HepG2 (cell line): ENCODE measurements around the gene BLVRA. TPM values are rescaled to one million over a fixed set of nuclear protein-coding genes. Genes with fewer than 3 reads are reported as not detected.
"Not testable (repeated sequence)": the region's sequence is repeated elsewhere in the genome, so short reads cannot be mapped to it uniquely, and the experiment has no call there.

Experiments used
- FOXA1 ChIP-seq, 2 experiments: fragments of 450-650 bp in 1 of 2; sonication (generic) in 1 of 2; formaldehyde crosslinking in 1 of 2; IDR thresholded peaks; 2 replicates each; pipeline versions ENCODE4 v1.4.0 to v1.6.1; 2016 to 2020; ENCODE audit warnings: missing genetic modification reagents in 1 of 2
- GATAD2A ChIP-seq: IDR thresholded peaks from 2 replicates; pipeline ENCODE4 v1.6.1; 2016
- HDAC2 ChIP-seq: sonication (generic); formaldehyde crosslinking; IDR thresholded peaks from 2 replicates; pipeline ENCODE4 v1.4.0; 2020; ENCODE audit warnings: missing genetic modification reagents
- IRF9 ChIP-seq: sonication (generic); formaldehyde crosslinking; IDR thresholded peaks from 2 replicates; pipeline ENCODE4 v1.8.0; 2022; ENCODE audit warnings: missing genetic modification reagents, mild to moderate bottlenecking, borderline replicate concordance
- KAT8 ChIP-seq: IDR thresholded peaks from 2 replicates; pipeline ENCODE4 v1.6.1; 2016; ENCODE audit warnings: missing genetic modification reagents, missing compliant biosample characterization
- MTERF4 ChIP-seq: sonication (generic); formaldehyde crosslinking; IDR thresholded peaks from 2 replicates; pipeline ENCODE4 v1.8.0; 2023; ENCODE audit warnings: mild to moderate bottlenecking, missing genetic modification reagents
- NCOA2 ChIP-seq: sonication (generic); formaldehyde crosslinking; IDR thresholded peaks from 2 replicates; pipeline ENCODE4 v1.8.0; 2022; ENCODE audit warnings: inconsistent platforms
- PHF21A ChIP-seq: sonication (generic); formaldehyde crosslinking; IDR thresholded peaks from 2 replicates; pipeline ENCODE4 v1.5.0; 2020; ENCODE audit warnings: mild to moderate bottlenecking, missing genetic modification reagents
- POGZ ChIP-seq: sonication (generic); formaldehyde crosslinking; IDR thresholded peaks from 2 replicates; pipeline ENCODE4 v1.4.0; 2020; ENCODE audit warnings: mild to moderate bottlenecking, missing genetic modification reagents
- RARA ChIP-seq: IDR thresholded peaks from 2 replicates; pipeline ENCODE4 v1.6.1; 2016; ENCODE audit warnings: missing genetic modification reagents, missing compliant biosample characterization
- RXRA ChIP-seq: sonication (generic); formaldehyde crosslinking; IDR thresholded peaks from 2 replicates; pipeline ENCODE4 v1.5.1; 2020; ENCODE audit warnings: missing genetic modification reagents
- SAP130 ChIP-seq: IDR thresholded peaks from 2 replicates; pipeline ENCODE4 v1.6.1; 2016; ENCODE audit warnings: low read depth
- SP5 ChIP-seq: IDR thresholded peaks from 2 replicates; pipeline ENCODE4 v1.6.1; 2016; ENCODE audit warnings: low read depth, borderline replicate concordance
- ZGPAT ChIP-seq: IDR thresholded peaks from 2 replicates; pipeline ENCODE4 v1.6.1; 2016; ENCODE audit warnings: mild to moderate bottlenecking
- polyA plus RNA-seq, 8 experiments: library from polyadenylated mRNA; depleted of rRNA in 3 of 8; stranded (reverse) in 7 of 8; unstranded in 1 of 8; fragments of >200 nt; fragmentation: Illumina TruSeq in 4 of 8; extraction: Trizol in 4 of 8; gene quantifications; 2 replicates each; pipeline versions ENCODE4 v1.2.1 to v1.2.3, GENCODE V29; 2011 to 2016; ENCODE audit warnings: low read depth in 4 of 8, missing spikeins in 1 of 8, mixed read lengths in 1 of 8; ENCODE audit not compliant: insufficient read depth in 1 of 8
- total RNA-seq, 5 experiments: library from RNA; depleted of rRNA; stranded (reverse); fragments of >200 nt; fragmentation: Illumina TruSeq; extraction: Trizol; gene quantifications; 2 replicates each; pipeline ENCODE4 v1.2.3, GENCODE V29; 2016; ENCODE audit warnings: low read depth in 1 of 5
- TF ChIP-seq, protein P1 (sequence below): sonication (generic); formaldehyde crosslinking; conservative IDR thresholded peaks from 2 replicates; pipeline ENCODE4 v1.4.0; 2020; ENCODE audit warnings: mild to moderate bottlenecking, missing genetic modification reagents, moderate library complexity
- TF ChIP-seq, protein P2 (sequence below): IDR thresholded peaks from 2 replicates; pipeline ENCODE4 v1.6.1; 2016; ENCODE audit warnings: missing compliant biosample characterization, missing genetic modification reagents, borderline replicate concordance
- TF ChIP-seq, protein P3 (sequence below): sonication (generic); formaldehyde crosslinking; IDR thresholded peaks from 2 replicates; pipeline ENCODE4 v1.4.0; 2020; ENCODE audit warnings: missing genetic modification reagents

BLVRA gene
- total and polyA plus RNA-seq, 2 of the 13 experiments (the other 11 are each of a cell fraction or from before 2014, with no cell fraction given) = 39.2 to 64.2 TPM

GRCh38 chr7:43778293-43779044, 20.0 kb downstream of the BLVRA start (continued):
- TF ChIP-seq, protein P1, sequence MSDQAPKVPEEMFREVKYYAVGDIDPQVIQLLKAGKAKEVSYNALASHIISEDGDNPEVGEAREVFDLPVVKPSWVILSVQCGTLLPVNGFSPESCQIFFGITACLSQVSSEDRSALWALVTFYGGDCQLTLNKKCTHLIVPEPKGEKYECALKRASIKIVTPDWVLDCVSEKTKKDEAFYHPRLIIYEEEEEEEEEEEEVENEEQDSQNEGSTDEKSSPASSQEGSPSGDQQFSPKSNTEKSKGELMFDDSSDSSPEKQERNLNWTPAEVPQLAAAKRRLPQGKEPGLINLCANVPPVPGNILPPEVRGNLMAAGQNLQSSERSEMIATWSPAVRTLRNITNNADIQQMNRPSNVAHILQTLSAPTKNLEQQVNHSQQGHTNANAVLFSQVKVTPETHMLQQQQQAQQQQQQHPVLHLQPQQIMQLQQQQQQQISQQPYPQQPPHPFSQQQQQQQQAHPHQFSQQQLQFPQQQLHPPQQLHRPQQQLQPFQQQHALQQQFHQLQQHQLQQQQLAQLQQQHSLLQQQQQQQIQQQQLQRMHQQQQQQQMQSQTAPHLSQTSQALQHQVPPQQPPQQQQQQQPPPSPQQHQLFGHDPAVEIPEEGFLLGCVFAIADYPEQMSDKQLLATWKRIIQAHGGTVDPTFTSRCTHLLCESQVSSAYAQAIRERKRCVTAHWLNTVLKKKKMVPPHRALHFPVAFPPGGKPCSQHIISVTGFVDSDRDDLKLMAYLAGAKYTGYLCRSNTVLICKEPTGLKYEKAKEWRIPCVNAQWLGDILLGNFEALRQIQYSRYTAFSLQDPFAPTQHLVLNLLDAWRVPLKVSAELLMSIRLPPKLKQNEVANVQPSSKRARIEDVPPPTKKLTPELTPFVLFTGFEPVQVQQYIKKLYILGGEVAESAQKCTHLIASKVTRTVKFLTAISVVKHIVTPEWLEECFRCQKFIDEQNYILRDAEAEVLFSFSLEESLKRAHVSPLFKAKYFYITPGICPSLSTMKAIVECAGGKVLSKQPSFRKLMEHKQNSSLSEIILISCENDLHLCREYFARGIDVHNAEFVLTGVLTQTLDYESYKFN (CRISPR knock-in tag) = peak; percentile 43; the same call in 1 of the 2 replicates
- TF ChIP-seq NCOA2 (CRISPR knock-in tag) (0 out of 2 replicates have a peak, but pooled peaks have one; percentile 25), POGZ (CRISPR knock-in tag) (0 out of 2 replicates have a peak, but pooled peaks have one; percentile 32), MTERF4 (CRISPR knock-in tag) (0 out of 2 replicates have a peak, but pooled peaks have one; percentile 74), SAP130 (CRISPR knock-in tag) (peak; percentile 57), IRF9 (CRISPR knock-in tag) (peak; percentile 35; the same call in 1 of the 2 replicates), ZGPAT (CRISPR knock-in tag) (peak; percentile 68; the same call in 1 of the 2 replicates), KAT8 (CRISPR knock-in tag) (peak; percentile 23; the same call in 1 of the 2 replicates), HDAC2 (CRISPR knock-in tag) (0 out of 2 replicates have a peak, but pooled peaks have one; percentile 21), RARA (peak; percentile 25; the same call in 1 of the 2 replicates), RXRA (CRISPR knock-in tag) (0 out of 2 replicates have a peak, but pooled peaks have one; percentile 31), GATAD2A (CRISPR knock-in tag) (peak; percentile 49; the same call in 1 of the 2 replicates), SP5 (0 out of 2 replicates have a peak, but pooled peaks have one; percentile 60), FOXA1 (CRISPR knock-in tag; IDR thresholded peaks at IDR 0.05) (peak; percentile 86), PHF21A (CRISPR knock-in tag) (peak; percentile 22; the same call in 1 of the 2 replicates)
- TF ChIP-seq, protein P2, sequence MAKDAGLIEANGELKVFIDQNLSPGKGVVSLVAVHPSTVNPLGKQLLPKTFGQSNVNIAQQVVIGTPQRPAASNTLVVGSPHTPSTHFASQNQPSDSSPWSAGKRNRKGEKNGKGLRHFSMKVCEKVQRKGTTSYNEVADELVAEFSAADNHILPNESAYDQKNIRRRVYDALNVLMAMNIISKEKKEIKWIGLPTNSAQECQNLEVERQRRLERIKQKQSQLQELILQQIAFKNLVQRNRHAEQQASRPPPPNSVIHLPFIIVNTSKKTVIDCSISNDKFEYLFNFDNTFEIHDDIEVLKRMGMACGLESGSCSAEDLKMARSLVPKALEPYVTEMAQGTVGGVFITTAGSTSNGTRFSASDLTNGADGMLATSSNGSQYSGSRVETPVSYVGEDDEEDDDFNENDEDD = 0 out of 2 replicates have a peak, but pooled peaks have one; percentile 25
- TF ChIP-seq FOXA1 (IDR thresholded peaks at IDR 0.05) = not testable (repeated sequence)
- TF ChIP-seq, protein P3, sequence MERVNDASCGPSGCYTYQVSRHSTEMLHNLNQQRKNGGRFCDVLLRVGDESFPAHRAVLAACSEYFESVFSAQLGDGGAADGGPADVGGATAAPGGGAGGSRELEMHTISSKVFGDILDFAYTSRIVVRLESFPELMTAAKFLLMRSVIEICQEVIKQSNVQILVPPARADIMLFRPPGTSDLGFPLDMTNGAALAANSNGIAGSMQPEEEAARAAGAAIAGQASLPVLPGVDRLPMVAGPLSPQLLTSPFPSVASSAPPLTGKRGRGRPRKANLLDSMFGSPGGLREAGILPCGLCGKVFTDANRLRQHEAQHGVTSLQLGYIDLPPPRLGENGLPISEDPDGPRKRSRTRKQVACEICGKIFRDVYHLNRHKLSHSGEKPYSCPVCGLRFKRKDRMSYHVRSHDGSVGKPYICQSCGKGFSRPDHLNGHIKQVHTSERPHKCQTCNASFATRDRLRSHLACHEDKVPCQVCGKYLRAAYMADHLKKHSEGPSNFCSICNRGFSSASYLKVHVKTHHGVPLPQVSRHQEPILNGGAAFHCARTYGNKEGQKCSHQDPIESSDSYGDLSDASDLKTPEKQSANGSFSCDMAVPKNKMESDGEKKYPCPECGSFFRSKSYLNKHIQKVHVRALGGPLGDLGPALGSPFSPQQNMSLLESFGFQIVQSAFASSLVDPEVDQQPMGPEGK (CRISPR knock-in tag) = peak; percentile 65; the same call in 1 of the 2 replicates
